Breast epithelium (tissue), 4 donors: ENCODE measurements around the gene SBK2. TPM values are rescaled to one million over a fixed set of nuclear protein-coding genes. Genes with fewer than 3 reads are reported as not detected.

Source experiments
- DNase-seq, 2 donors: peaks; one replicate each; pipeline ENCODE4 v3.0.0-alpha.2; 2019; ENCODE audit warnings: low spot score in 2 of 2
- H3K27ac ChIP-seq, 2 donors: fragments of 200-600 bp; sonication (generic) in 1 of 2; one replicate each; pipeline ENCODE4 v1.5.1; 2016 to 2019; ENCODE audit warnings: mild to moderate bottlenecking in 1 of 2
- H3K27me3 ChIP-seq, 2 donors: fragments of 200-600 bp; sonication (generic) in 1 of 2; one replicate each; pipeline versions ENCODE4 v1.5.1 to v1.6.0; 2017 to 2019; ENCODE audit warnings: control low read depth in 1 of 2, mild to moderate bottlenecking in 1 of 2
- H3K36me3 ChIP-seq: fragments of 200-600 bp; one replicate; pipeline ENCODE4 v1.5.1; 2019
- H3K4me1 ChIP-seq, 2 donors: fragments of 200-600 bp; sonication (generic); one replicate each; pipeline ENCODE4 v1.5.1; 2016 to 2019; ENCODE audit warnings: control low read depth in 1 of 2
- H3K4me3 ChIP-seq, 3 donors: fragments of 200-600 bp; sonication (generic); 1 replicate in 2 of 3; 2 replicates in 1 of 3; pipeline ENCODE4 v1.5.1; 2016 to 2019; ENCODE audit warnings: mild to moderate bottlenecking in 3 of 3, moderate library complexity in 2 of 3
- H3K9me3 ChIP-seq, 2 donors: fragments of 200-600 bp; sonication (generic) in 1 of 2; one replicate each; pipeline ENCODE4 v1.5.1; 2016 to 2019; ENCODE audit warnings: control low read depth in 1 of 2
- CTCF ChIP-seq, 3 donors: fragments of 450-650 bp; IDR thresholded peaks; one replicate each; pipeline ENCODE4 v1.5.1; 2016 to 2017; ENCODE audit warnings: antibody characterized with exemption in 3 of 3, mild to moderate bottlenecking in 3 of 3, moderate library complexity in 3 of 3
- POLR2A ChIP-seq: fragments of 450-650 bp; IDR thresholded peaks from one replicate; pipeline ENCODE4 v1.6.1; 2016; ENCODE audit warnings: antibody characterized with exemption, mild to moderate bottlenecking, moderate library complexity
- POLR2AphosphoS5 ChIP-seq, 3 donors: sonication (generic); formaldehyde crosslinking; IDR thresholded peaks; one replicate each; pipeline ENCODE4 v1.6.1; 2017; ENCODE audit warnings: antibody characterized with exemption in 3 of 3
- intact Hi-C: fragments of 100-400 bp; cut with DNase I; formaldehyde crosslinking; loops from one replicate; pipeline ENCODE4 v1.15.1; 2023; ENCODE audit warnings: low total_unique reads
- total RNA-seq, 3 donors: library from RNA; depleted of rRNA; stranded (reverse); fragments of >200 nt; gene quantifications; one replicate each; pipeline ENCODE4 v1.1.0, GENCODE V29; 2016

Gene SBK2
- total RNA-seq, 3 donors from 2014 or later, result not detected

GRCh38 chr19:55488986-55489710 lies 47.8 kb downstream of the SBK2 start:
- DNase-seq, result no peak
- intact Hi-C loops, result no loop called here
- H3K27me3 ChIP-seq, result peaks cover 0 to 3% of the 10 kb centered on the region in 2 donors
- peak overlapping the region; percentile 92 to 96 for H3K27ac ChIP-seq
- TF ChIP-seq POLR2A (no peak), CTCF (IDR thresholded peaks at IDR 0.05) (no peak), POLR2AphosphoS5 (IDR thresholded peaks at IDR 0.05) (no peak)
- no peaks in the 10 kb centered on the region for H3K36me3 ChIP-seq
- no peak overlapping the region for H3K4me3 ChIP-seq
- peaks cover 22 to 28% of the 10 kb centered on the region in 2 donors for H3K4me1 ChIP-seq
- H3K9me3 ChIP-seq, result no peaks in the 10 kb centered on the region

DNA sequence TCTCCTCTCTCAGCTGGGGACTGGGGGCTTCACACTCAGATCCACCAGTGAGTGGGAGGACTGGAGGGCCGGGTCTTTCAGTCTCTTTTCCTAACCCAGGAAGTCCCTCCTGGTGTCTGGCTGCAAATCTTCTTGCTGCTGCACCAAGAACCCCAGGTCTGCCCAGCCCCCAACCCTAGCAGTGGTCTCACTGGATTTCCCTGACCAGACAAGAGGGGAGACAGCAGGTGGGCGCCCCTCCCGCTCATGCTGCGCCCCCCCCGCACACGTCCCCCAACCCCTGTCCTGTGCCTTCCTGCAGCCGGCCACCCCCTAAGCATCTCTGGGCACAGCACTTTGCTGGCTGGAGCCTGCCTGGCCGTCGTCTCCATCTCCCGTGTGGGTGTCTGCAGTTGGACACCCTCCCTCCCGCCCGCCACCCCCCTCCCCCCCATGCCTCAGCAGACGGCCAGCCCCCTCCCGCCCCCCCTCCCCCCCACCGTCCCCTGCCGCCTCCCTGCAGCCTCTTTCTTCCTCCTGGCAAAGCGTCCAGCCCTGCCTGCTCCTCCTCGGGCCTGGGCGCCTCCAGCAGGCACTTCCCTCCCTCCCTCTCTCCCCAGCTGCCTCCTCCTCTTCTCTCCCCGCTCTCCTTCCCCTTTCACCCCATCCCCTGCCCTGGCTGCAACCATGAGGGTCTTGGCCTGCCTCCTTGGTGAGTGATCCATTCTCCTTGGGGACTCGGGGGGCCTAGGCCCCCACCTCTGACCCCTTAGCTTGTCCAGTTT lies 48.8 kb downstream of the SBK2 start, which contains the start of gene SSC5D:
Gene SSC5D (plus strand): TSS at position 513 of the 764 bp plus-strand sequence. CDS start 154 bp downstream, at position 667.
- Histone ChIP-seq H3K9me3 (no peaks in the 10 kb centered on the region), H3K4me1 (peaks cover 22 to 23% of the 10 kb centered on the region in 2 donors), H3K4me3 (peak within 1 kb of the TSS; percentile 3 to 76 (median 64)), H3K27me3 (no peaks in the 10 kb centered on the region), H3K36me3 (no peaks in the 10 kb centered on the region), H3K27ac (peak within 1 kb of the TSS; percentile 92 to 96)
- intact Hi-C loops, result loop anchor here (1.0 kb wide), 1 partner anchor 19 kb away; no protein-coding TSS in a partner anchor
- TF ChIP-seq CTCF (IDR thresholded peaks at IDR 0.05), result no peak
- TF ChIP-seq POLR2A, result no peak
- no peak for TF ChIP-seq POLR2AphosphoS5 (IDR thresholded peaks at IDR 0.05)
- DNase-seq, result no peak

DNA sequence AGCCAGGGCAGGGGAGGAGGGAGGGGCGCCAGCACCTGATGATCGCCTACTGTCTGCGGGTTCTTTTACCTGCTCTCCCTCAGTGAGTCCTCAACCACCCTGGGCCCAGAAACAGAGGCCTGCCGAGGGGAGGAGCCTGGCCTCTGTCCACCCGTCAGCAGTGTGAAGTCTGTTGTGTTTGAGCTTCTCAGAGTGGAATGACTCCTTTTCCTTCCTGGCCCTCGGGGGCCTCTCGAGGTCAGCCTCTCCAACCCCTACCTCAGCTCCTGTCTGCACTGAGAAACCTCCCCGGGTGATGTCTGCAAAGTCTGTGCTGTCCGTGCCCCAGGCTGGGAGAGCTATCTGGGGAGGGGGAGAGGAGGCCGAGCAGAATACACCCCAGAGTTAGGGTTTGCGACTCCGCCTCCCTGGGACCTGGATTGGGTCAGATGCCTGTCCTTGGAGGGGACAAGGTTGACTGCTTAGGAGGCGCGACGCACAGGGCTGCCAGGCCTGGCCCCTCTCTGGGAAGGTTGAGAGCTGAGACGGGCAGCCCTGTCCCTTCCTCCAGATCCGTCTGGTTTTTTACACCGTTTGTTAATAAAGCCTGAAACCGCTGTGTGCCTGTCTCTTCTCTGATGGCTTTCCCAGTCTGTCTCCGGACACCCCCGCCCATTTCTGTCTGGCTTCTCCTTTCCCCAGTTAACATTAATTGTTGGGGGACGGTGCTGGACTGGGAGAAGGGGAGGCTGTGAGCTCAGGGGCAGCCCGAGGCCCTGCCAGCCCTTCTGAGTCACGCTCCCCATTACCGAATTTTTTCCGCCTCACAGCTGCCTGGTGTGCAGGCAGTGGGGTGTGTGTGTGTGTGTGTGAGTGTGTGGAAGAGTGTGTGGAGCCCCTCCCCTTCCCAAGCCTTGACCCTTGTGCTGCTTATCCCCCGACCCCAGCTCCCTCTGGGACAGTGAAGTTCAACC lies 49.7 kb downstream of the SBK2 start:
- Histone ChIP-seq H3K9me3 (no peaks in the 10 kb centered on the region), H3K4me1 (peaks cover 22 to 23% of the 10 kb centered on the region in 2 donors), H3K27me3 (no peaks in the 10 kb centered on the region), H3K36me3 (no peaks in the 10 kb centered on the region), H3K4me3 (peak overlapping the region in 2 of 3 donors; percentile 64 to 76), H3K27ac (peak overlapping the region; percentile 92 to 96)
- TF ChIP-seq POLR2AphosphoS5 (IDR thresholded peaks at IDR 0.05) (peak in 1 of 3 donors; percentile 33), POLR2A (no peak), CTCF (IDR thresholded peaks at IDR 0.05) (no peak)
- peak in 1 of 2 donors; percentile 68 for DNase-seq
- intact Hi-C loops, result loop anchor here (1.0 kb wide), 1 partner anchor 18 kb away; no protein-coding TSS in a partner anchor

- H3K9me3 ChIP-seq, result no peaks in the 10 kb centered on the region
- no peak for DNase-seq
- TF ChIP-seq POLR2A (no peak), CTCF (IDR thresholded peaks at IDR 0.05) (peak in 1 of 3 donors; percentile 37)
- intact Hi-C loops, result no loop called here
- H3K36me3 ChIP-seq, result no peaks in the 10 kb centered on the region
- H3K27ac ChIP-seq, result peak overlapping the region; percentile 92 to 96
- H3K4me1 ChIP-seq, result peaks cover 22 to 23% of the 10 kb centered on the region in 2 donors
- H3K4me3 ChIP-seq, result peak overlapping the region in 2 of 3 donors; percentile 64 to 76
- H3K27me3 ChIP-seq, result no peaks in the 10 kb centered on the region
Measured at GRCh38 chr19:55486043-55486970, 50.6 kb downstream of the SBK2 start.
